ENCODE measurements around the gene RAPGEF2. TPM values are rescaled to one million over a fixed set of nuclear protein-coding genes. Genes with fewer than 3 reads are reported as not detected.

RAPGEF2 gene
- total and polyA plus RNA-seq, 11 donors, result 10.6 to 75.9 (median 51.2) TPM

DNA sequence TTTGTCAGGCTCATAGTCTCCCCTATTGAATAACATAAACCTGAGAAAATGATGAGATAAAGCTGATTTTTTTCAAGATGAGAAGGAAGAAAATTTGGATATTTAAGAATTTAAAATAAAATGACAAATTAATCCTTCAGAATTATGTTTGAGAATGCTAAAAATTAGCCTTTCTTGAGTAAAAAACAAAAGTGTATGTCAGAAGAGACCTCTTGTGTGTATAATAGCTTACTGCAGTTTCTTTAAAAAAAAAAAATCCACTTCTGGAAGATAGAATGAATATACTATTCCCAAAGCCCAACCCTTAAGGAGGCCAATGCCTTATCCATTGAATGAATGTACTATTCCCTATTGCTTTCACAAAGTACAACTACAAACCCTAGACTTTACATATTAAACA, 281.8 kb downstream of the RAPGEF2 start:
- peaks cover 0 to 21% (median 3%) of the 10 kb centered on the region in 12 donors for H3K4me1 ChIP-seq
- TF ChIP-seq, protein P1, sequence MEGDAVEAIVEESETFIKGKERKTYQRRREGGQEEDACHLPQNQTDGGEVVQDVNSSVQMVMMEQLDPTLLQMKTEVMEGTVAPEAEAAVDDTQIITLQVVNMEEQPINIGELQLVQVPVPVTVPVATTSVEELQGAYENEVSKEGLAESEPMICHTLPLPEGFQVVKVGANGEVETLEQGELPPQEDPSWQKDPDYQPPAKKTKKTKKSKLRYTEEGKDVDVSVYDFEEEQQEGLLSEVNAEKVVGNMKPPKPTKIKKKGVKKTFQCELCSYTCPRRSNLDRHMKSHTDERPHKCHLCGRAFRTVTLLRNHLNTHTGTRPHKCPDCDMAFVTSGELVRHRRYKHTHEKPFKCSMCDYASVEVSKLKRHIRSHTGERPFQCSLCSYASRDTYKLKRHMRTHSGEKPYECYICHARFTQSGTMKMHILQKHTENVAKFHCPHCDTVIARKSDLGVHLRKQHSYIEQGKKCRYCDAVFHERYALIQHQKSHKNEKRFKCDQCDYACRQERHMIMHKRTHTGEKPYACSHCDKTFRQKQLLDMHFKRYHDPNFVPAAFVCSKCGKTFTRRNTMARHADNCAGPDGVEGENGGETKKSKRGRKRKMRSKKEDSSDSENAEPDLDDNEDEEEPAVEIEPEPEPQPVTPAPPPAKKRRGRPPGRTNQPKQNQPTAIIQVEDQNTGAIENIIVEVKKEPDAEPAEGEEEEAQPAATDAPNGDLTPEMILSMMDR (IDR thresholded peaks at IDR 0.05), result peak in 8 of 12 donors; percentile 14 to 45 (median 27)
- no peak for TF ChIP-seq POLR2A (IDR thresholded peaks at IDR 0.05)
- DNase-seq (no peak), ATAC-seq (peak in 1 of 4 donors; percentile 20)
- H3K36me3 ChIP-seq, result no peaks in the 10 kb centered on the region
- H3K27ac ChIP-seq, result peak overlapping the region in 2 of 12 donors; percentile 5 to 18
- H3K9me3 ChIP-seq, result peaks cover 0 to 14% (median 3%) of the 10 kb centered on the region in 12 donors
- H3K4me3 ChIP-seq, result no peak overlapping the region
- intact Hi-C loops (cut with DNase I), result no loop called here
- H3K27me3 ChIP-seq, result no peaks in the 10 kb centered on the region

DNA sequence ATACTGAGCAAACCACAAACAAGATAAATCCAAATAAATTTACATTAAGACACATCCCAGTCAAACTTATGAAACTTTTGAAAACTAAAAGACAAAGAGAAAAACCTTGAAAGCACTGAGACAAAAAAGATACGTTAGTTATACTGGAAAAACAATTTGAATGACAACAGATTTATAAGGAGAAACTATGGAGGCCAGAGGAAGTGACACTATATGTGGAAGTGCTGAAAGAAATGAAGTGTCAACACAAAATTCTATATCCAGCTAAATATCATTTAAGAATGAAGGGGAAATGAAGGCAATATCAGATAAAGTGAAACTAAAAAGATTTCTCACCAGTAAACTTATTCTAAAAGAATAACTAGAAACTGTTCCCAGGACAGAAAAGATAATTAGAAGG, 283.7 kb downstream of the RAPGEF2 start:
- Histone ChIP-seq H3K27me3 (no peaks in the 10 kb centered on the region), H3K4me3 (no peak overlapping the region), H3K9me3 (peaks cover 0 to 14% (median 3%) of the 10 kb centered on the region in 12 donors), H3K4me1 (peaks cover 0 to 21% (median 3%) of the 10 kb centered on the region in 12 donors), H3K27ac (no peak overlapping the region), H3K36me3 (no peaks in the 10 kb centered on the region)
- WGBS, 4 donors, result 95 to 98% (median 95%) methylated on average over 1 of the region's 1 CpG
- no peak for TF ChIP-seq POLR2A (IDR thresholded peaks at IDR 0.05)
- TF ChIP-seq, protein P1 (IDR thresholded peaks at IDR 0.05), result no peak
- intact Hi-C loops (cut with DNase I), result no loop called here
- DNase-seq (no peak), ATAC-seq (no peak)

DNA sequence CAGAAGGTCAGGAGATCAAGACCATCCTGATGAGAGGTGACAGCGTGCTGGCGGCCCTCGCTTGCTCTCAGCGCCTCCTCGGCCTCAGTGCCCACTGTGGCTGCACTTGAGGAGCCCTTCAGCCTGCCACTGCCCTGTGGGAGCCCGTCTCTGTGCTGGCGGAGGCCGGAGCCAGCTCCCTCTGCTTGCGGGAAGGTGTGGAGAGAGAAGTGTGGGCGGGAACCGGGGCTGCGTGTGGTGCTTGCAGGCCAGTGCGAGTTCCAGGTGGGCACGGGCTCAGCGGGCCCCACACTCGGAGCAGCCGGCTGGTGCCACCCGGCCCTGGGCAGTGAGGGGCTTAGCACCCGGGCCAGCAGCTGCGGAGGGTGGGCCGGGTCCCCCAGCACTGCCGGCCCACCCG, 286.9 kb downstream of the RAPGEF2 start:
- Histone ChIP-seq H3K36me3 (no peaks in the 10 kb centered on the region), H3K27ac (no peak overlapping the region), H3K9me3 (peaks cover 0 to 14% (median 3%) of the 10 kb centered on the region in 12 donors), H3K4me3 (no peak overlapping the region), H3K4me1 (peaks cover 0 to 11% (median 0%) of the 10 kb centered on the region in 12 donors), H3K27me3 (no peaks in the 10 kb centered on the region)
- DNase-seq (no peak), ATAC-seq (no peak)
- no peak for TF ChIP-seq POLR2A (IDR thresholded peaks at IDR 0.05)
- TF ChIP-seq, protein P1 (IDR thresholded peaks at IDR 0.05), result no peak
- intact Hi-C loops (cut with DNase I), result no loop called here
- WGBS, 4 donors, result 89 to 98% (median 96%) methylated on average over 8 to 23 of the region's 23 CpGs

DNA sequence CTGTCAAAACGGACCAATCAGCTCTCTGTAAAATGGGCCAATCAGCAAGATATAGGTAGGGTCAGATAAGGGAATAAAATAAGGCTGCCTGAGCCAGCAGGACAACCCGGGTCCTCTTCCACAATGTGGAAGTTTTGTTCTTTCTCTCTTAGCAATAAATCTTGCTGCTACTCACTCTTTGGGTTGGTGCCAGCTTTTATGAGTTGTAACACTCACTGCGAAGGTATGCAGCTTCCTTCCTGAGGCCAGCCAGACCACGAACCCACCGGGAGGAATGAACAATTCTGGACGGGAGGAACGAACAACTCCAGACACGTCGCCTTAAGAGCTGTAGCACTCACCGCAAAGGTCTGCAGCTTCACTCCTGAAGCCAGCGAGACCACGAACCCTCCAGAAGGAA, 287.8 kb downstream of the RAPGEF2 start:
- ATAC-seq (peak in 1 of 4 donors; percentile 29), DNase-seq (no peak)
- Histone ChIP-seq H3K9me3 (peaks cover 0 to 14% (median 3%) of the 10 kb centered on the region in 12 donors), H3K27ac (no peak overlapping the region), H3K4me1 (peaks cover 0 to 12% (median 0%) of the 10 kb centered on the region in 12 donors), H3K36me3 (no peaks in the 10 kb centered on the region), H3K27me3 (no peaks in the 10 kb centered on the region), H3K4me3 (no peak overlapping the region)
- TF ChIP-seq, protein P1 (IDR thresholded peaks at IDR 0.05), result no peak
- TF ChIP-seq POLR2A (IDR thresholded peaks at IDR 0.05), result no peak
- intact Hi-C loops (cut with DNase I), result no loop called here
- WGBS, 4 donors, result 39 to 41% (median 40%) methylated on average over 12 of the region's 12 CpGs
